WTC11 (cell line): ENCODE data around the gene ST8SIA3. TPM values are rescaled to one million over a fixed set of nuclear protein-coding genes. Genes with fewer than 3 reads are reported as not detected.

Source experiments
- ATAC-seq: fragments of 200-7000 bp; cut with Tn5 transposase; 2 replicates; pipeline ENCODE4 v1.10.0; 2021; ENCODE audit warnings: mild to moderate bottlenecking, moderate library complexity
- CTCF ChIA-PET: fragments of 300-600 bp; sonication (Branson Sonifier 250); formaldehyde crosslinking; loops from one replicate; lab custom pipeline; 2021; ENCODE audit warnings: antibody characterized with exemption; lab: Charles Lee
- POLR2A ChIA-PET: fragments of 350-600 bp; sonication (Branson Sonifier 250); formaldehyde crosslinking; loops from one replicate; lab custom pipeline; 2021; ENCODE audit warnings: antibody characterized with exemption; lab: Charles Lee
- DNase-seq: peaks from one replicate; pipeline ENCODE4 v3.0.0; 2021; ENCODE audit warnings: low spot score
- H3K27ac Mint-ChIP-seq: 2 replicates; pipeline ENCODE4 v1.8.0; 2021; ENCODE audit warnings: mixed read lengths
- H3K27me3 Mint-ChIP-seq: 2 replicates; pipeline ENCODE4 v1.8.0; 2021; ENCODE audit warnings: low read depth, mild to moderate bottlenecking, moderate library complexity, mixed read lengths
- H3K36me3 Mint-ChIP-seq: 2 replicates; pipeline ENCODE4 v1.8.0; 2021; ENCODE audit warnings: mixed read lengths
- H3K4me1 Mint-ChIP-seq: 2 replicates; pipeline ENCODE4 v1.8.0; 2022; ENCODE audit warnings: mixed read lengths
- H3K4me3 Mint-ChIP-seq: 2 replicates; pipeline ENCODE4 v1.8.0; 2021; ENCODE audit warnings: mild to moderate bottlenecking, moderate library complexity, mixed read lengths
- H3K9me3 Mint-ChIP-seq: 2 replicates; pipeline ENCODE4 v1.8.0; 2021; ENCODE audit warnings: mixed read lengths
- ELF4 ChIP-seq: sonication (generic); formaldehyde crosslinking; IDR thresholded peaks from 2 replicates; pipeline ENCODE4 v1.8.1; 2022; ENCODE audit warnings: low read depth, mild to moderate bottlenecking, moderate library complexity, missing genetic modification reagents
- EMX1 ChIP-seq: fragments of 250-450 bp; sonication (Bioruptor Pico); IDR thresholded peaks from 2 replicates; pipeline ENCODE4 v1.8.0; 2021; ENCODE audit warnings: mild to moderate bottlenecking
- ETV6 ChIP-seq: sonication (generic); formaldehyde crosslinking; IDR thresholded peaks from 2 replicates; pipeline ENCODE4 v1.8.1; 2022; ENCODE audit warnings: mild to moderate bottlenecking, missing genetic modification reagents
- FOXJ3 ChIP-seq: sonication (generic); formaldehyde crosslinking; IDR thresholded peaks from 2 replicates; pipeline ENCODE4 v1.9.0; 2021; ENCODE audit warnings: missing genetic modification reagents, mild to moderate bottlenecking, borderline replicate concordance
- FOXK1 ChIP-seq: sonication (generic); formaldehyde crosslinking; IDR thresholded peaks from 2 replicates; pipeline ENCODE4 v1.8.0; 2022; ENCODE audit warnings: mild to moderate bottlenecking, moderate library complexity, missing genetic modification reagents
- HMGA2 ChIP-seq: fragments of 250-450 bp; sonication (Bioruptor Pico); IDR thresholded peaks from 2 replicates; pipeline ENCODE4 v1.4.0; 2021; ENCODE audit warnings: mild to moderate bottlenecking, moderate library complexity
- NFATC4 ChIP-seq: fragments of 250-450 bp; sonication (Bioruptor Pico); IDR thresholded peaks from 2 replicates; pipeline ENCODE4 v1.9.0; 2021; ENCODE audit warnings: mild to moderate bottlenecking
- NR1H2 ChIP-seq: sonication (generic); formaldehyde crosslinking; IDR thresholded peaks from 2 replicates; pipeline ENCODE4 v1.9.0; 2021; ENCODE audit warnings: mild to moderate bottlenecking, moderate library complexity, missing genetic modification reagents
- PRRX2 ChIP-seq: fragments of 250-450 bp; sonication (Bioruptor Pico); IDR thresholded peaks from 2 replicates; pipeline ENCODE4 v1.8.0; 2021; ENCODE audit warnings: mild to moderate bottlenecking
- RELA ChIP-seq: sonication (generic); formaldehyde crosslinking; IDR thresholded peaks from 2 replicates; pipeline ENCODE4 v1.8.1; 2022; ENCODE audit warnings: missing genetic modification reagents, mild to moderate bottlenecking, borderline replicate concordance
- SMAD4 ChIP-seq: sonication (generic); formaldehyde crosslinking; IDR thresholded peaks from 2 replicates; pipeline ENCODE4 v1.8.0; 2022; ENCODE audit warnings: mild to moderate bottlenecking, missing genetic modification reagents
- TEAD1 ChIP-seq: sonication (generic); formaldehyde crosslinking; IDR thresholded peaks from 2 replicates; pipeline ENCODE4 v1.8.0; 2022; ENCODE audit warnings: mild to moderate bottlenecking, missing genetic modification reagents
- ZBTB21 ChIP-seq: sonication (generic); formaldehyde crosslinking; IDR thresholded peaks from 2 replicates; pipeline ENCODE4 v1.8.1; 2023; ENCODE audit warnings: mild to moderate bottlenecking, missing genetic modification reagents, borderline replicate concordance
- ZNF396 ChIP-seq: fragments of 250-450 bp; sonication (Bioruptor Pico); IDR thresholded peaks from 2 replicates; pipeline ENCODE4 v1.8.0; 2021; ENCODE audit warnings: mild to moderate bottlenecking, moderate library complexity, borderline replicate concordance
- total RNA-seq: library from RNA; stranded (reverse); gene quantifications from 3 replicates; pipeline ENCODE4 v1.2.3, GENCODE V29; 2021
- TF ChIP-seq, protein P1 (sequence below): sonication (generic); formaldehyde crosslinking; conservative IDR thresholded peaks from 2 replicates; pipeline ENCODE4 v1.8.1; 2023; ENCODE audit warnings: mild to moderate bottlenecking, low read depth, missing genetic modification reagents, moderate library complexity
- TF ChIP-seq, protein P2 (sequence below): sonication (generic); formaldehyde crosslinking; IDR thresholded peaks from 2 replicates; pipeline ENCODE4 v1.8.1; 2023; ENCODE audit warnings: mild to moderate bottlenecking, moderate library complexity, missing genetic modification reagents
- TF ChIP-seq, protein P3 (sequence below): sonication (generic); formaldehyde crosslinking; IDR thresholded peaks from 2 replicates; pipeline ENCODE4 v1.8.1; 2022; ENCODE audit warnings: mild to moderate bottlenecking, missing genetic modification reagents, moderate library complexity, borderline replicate concordance
- TF ChIP-seq, protein P4 (sequence below): sonication (generic); formaldehyde crosslinking; IDR thresholded peaks from 2 replicates; pipeline ENCODE4 v1.8.0; 2022; ENCODE audit warnings: missing genetic modification reagents
- TF ChIP-seq, protein P5 (sequence below): fragments of 250-450 bp; sonication (Bioruptor Pico); IDR thresholded peaks from 2 replicates; pipeline ENCODE4 v2.1.2; 2022; ENCODE audit warnings: mild to moderate bottlenecking, moderate library complexity
- TF ChIP-seq, protein P6 (sequence below): fragments of 250-450 bp; sonication (Bioruptor Pico); conservative IDR thresholded peaks from 2 replicates; pipeline ENCODE4 v1.9.0; 2021; ENCODE audit warnings: mild to moderate bottlenecking

The ST8SIA3 gene
- total RNA-seq, 1 experiment from 2014 or later: 2.3 TPM

DNA sequence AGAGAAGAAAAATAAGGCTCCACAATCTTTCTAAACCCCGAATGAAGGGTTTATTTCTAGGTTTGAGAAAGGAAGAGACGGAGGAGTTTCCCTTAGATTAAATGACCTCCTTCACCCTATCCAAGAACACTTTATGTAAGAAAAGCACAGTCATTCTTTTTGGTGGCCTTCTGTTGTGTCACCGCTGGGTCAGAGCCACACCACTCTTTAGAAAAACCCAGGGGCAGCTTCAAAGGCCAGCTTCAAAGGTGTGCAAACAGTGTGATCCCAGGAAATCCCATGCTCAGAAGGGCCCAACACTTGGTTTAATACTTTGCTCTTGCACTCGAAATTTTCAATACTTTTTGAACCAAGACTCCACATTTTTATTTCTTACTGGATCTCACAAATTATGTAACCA lies 7.1 kb downstream of the ST8SIA3 start (continued):
- TF ChIP-seq, protein P1, sequence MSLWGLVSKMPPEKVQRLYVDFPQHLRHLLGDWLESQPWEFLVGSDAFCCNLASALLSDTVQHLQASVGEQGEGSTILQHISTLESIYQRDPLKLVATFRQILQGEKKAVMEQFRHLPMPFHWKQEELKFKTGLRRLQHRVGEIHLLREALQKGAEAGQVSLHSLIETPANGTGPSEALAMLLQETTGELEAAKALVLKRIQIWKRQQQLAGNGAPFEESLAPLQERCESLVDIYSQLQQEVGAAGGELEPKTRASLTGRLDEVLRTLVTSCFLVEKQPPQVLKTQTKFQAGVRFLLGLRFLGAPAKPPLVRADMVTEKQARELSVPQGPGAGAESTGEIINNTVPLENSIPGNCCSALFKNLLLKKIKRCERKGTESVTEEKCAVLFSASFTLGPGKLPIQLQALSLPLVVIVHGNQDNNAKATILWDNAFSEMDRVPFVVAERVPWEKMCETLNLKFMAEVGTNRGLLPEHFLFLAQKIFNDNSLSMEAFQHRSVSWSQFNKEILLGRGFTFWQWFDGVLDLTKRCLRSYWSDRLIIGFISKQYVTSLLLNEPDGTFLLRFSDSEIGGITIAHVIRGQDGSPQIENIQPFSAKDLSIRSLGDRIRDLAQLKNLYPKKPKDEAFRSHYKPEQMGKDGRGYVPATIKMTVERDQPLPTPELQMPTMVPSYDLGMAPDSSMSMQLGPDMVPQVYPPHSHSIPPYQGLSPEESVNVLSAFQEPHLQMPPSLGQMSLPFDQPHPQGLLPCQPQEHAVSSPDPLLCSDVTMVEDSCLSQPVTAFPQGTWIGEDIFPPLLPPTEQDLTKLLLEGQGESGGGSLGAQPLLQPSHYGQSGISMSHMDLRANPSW (CRISPR knock-in tag): no peak
- TF ChIP-seq EMX1 (CRISPR knock-in tag): no peak
- TF ChIP-seq, protein P2, sequence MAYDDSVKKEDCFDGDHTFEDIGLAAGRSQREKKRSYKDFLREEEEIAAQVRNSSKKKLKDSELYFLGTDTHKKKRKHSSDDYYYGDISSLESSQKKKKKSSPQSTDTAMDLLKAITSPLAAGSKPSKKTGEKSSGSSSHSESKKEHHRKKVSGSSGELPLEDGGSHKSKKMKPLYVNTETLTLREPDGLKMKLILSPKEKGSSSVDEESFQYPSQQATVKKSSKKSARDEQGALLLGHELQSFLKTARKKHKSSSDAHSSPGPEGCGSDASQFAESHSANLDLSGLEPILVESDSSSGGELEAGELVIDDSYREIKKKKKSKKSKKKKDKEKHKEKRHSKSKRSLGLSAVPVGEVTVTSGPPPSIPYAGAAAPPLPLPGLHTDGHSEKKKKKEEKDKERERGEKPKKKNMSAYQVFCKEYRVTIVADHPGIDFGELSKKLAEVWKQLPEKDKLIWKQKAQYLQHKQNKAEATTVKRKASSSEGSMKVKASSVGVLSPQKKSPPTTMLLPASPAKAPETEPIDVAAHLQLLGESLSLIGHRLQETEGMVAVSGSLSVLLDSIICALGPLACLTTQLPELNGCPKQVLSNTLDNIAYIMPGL (CRISPR knock-in tag): no peak
- no peak for TF ChIP-seq FOXK1 (CRISPR knock-in tag)
- TF ChIP-seq, protein P3, sequence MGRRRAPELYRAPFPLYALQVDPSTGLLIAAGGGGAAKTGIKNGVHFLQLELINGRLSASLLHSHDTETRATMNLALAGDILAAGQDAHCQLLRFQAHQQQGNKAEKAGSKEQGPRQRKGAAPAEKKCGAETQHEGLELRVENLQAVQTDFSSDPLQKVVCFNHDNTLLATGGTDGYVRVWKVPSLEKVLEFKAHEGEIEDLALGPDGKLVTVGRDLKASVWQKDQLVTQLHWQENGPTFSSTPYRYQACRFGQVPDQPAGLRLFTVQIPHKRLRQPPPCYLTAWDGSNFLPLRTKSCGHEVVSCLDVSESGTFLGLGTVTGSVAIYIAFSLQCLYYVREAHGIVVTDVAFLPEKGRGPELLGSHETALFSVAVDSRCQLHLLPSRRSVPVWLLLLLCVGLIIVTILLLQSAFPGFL (CRISPR knock-in tag): no peak
- TF ChIP-seq, protein P4, sequence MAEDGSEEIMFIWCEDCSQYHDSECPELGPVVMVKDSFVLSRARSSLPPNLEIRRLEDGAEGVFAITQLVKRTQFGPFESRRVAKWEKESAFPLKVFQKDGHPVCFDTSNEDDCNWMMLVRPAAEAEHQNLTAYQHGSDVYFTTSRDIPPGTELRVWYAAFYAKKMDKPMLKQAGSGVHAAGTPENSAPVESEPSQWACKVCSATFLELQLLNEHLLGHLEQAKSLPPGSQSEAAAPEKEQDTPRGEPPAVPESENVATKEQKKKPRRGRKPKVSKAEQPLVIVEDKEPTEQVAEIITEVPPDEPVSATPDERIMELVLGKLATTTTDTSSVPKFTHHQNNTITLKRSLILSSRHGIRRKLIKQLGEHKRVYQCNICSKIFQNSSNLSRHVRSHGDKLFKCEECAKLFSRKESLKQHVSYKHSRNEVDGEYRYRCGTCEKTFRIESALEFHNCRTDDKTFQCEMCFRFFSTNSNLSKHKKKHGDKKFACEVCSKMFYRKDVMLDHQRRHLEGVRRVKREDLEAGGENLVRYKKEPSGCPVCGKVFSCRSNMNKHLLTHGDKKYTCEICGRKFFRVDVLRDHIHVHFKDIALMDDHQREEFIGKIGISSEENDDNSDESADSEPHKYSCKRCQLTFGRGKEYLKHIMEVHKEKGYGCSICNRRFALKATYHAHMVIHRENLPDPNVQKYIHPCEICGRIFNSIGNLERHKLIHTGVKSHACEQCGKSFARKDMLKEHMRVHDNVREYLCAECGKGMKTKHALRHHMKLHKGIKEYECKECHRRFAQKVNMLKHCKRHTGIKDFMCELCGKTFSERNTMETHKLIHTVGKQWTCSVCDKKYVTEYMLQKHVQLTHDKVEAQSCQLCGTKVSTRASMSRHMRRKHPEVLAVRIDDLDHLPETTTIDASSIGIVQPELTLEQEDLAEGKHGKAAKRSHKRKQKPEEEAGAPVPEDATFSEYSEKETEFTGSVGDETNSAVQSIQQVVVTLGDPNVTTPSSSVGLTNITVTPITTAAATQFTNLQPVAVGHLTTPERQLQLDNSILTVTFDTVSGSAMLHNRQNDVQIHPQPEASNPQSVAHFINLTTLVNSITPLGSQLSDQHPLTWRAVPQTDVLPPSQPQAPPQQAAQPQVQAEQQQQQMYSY (CRISPR knock-in tag): no peak
- no peak for TF ChIP-seq PRRX2 (CRISPR knock-in tag)
- no peak for TF ChIP-seq ETV6 (CRISPR knock-in tag)
- no peak for TF ChIP-seq RELA
- TF ChIP-seq ZNF396 (CRISPR knock-in tag): no peak
- TF ChIP-seq, protein P5, sequence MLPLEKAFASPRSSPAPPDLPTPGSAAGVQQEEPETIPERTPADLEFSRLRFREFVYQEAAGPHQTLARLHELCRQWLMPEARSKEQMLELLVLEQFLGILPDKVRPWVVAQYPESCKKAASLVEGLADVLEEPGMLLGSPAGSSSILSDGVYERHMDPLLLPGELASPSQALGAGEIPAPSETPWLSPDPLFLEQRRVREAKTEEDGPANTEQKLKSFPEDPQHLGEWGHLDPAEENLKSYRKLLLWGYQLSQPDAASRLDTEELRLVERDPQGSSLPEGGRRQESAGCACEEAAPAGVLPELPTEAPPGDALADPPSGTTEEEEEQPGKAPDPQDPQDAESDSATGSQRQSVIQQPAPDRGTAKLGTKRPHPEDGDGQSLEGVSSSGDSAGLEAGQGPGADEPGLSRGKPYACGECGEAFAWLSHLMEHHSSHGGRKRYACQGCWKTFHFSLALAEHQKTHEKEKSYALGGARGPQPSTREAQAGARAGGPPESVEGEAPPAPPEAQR (CRISPR knock-in tag): no peak

DNA sequence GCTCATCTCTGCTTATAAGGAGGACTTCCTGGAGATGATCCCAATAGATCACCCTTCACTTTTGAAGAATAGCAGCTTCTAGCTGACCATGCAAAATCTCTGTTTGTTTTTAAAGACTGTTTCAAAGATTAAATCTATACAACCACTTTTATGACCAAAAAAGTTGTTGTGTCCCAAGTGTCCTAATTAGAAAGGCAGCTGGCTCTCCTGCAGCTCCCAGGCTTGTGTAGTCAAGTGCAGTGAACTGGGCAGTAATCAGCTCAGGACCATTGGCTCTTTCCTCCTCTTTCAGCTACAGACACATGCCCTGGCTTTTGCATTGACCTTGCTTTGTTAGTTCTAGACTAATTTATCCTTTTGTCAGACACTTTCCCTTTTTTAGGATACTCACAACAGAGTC lies 10.4 kb downstream of the ST8SIA3 start:
- CTCF ChIA-PET: no interaction called here
- Mint-ChIP-seq H3K4me3 (no peak overlapping the region), H3K27ac (no peak overlapping the region), H3K9me3 (no peaks in the 10 kb centered on the region)
- no peak for DNase-seq
- TF ChIP-seq HMGA2 (CRISPR knock-in tag) (no peak), SMAD4 (CRISPR knock-in tag) (no peak), NR1H2 (CRISPR knock-in tag) (no peak), ZBTB21 (CRISPR knock-in tag) (no peak), ZNF396 (CRISPR knock-in tag) (no peak), ELF4 (CRISPR knock-in tag) (no peak), TEAD1 (no peak), NFATC4 (CRISPR knock-in tag) (no peak), FOXJ3 (CRISPR knock-in tag) (no peak)
- TF ChIP-seq, protein P6, sequence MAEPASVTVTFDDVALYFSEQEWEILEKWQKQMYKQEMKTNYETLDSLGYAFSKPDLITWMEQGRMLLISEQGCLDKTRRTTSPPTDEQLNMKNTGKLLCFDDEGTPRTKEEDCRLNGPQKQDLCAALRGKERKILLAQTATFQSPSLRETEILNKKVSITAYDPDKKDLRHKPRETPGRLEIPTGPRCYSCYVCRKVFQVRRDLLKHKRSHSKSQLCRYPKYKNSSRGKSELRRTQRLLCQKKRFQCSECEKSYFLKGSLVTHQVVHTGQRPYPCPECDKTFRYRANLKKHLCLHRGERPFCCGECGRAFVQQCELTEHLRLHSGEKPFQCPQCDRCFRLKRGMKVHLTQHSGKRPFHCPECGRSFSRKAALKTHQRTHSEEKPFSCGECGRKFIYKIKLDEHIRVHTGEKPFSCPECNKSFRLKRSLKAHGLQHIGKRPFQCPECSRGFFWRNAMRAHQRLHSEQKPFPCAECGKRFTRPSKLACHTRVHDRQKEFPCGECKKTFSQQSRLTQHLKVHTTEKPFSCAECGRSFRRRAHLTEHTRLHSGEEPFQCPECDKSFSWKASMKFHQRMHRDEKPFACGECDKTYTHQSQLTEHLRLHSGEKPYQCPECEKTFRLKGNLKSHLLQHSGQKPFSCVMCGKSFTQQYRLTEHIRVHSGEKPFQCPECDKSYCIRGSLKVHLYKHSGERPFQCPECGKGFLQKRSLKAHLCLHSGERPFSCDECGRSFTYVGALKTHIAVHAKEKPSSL (CRISPR knock-in tag): no peak
- TF ChIP-seq, all 79 proteins: peak for 0
- Mint-ChIP-seq H3K27me3 (no peaks in the 10 kb centered on the region), H3K36me3 (no peaks in the 10 kb centered on the region), H3K4me1 (0 out of 2 replicates have a peak, but pooled peaks cover 4% of the 10 kb centered on the region)
- POLR2A ChIA-PET: no interaction called here
- no peak for ATAC-seq
